WI38 (cell line): ENCODE measurements around the gene LYRM1.

Experiments
- H3K4me3 ChIP-seq: 2 replicates; pipeline ENCODE4 v1.5.1; 2011; ENCODE audit warnings: low read depth, mild to moderate bottlenecking, control low read depth, low read length
- CTCF ChIP-seq: IDR thresholded peaks from 2 replicates; pipeline ENCODE4 v1.5.1; 2012; ENCODE audit warnings: low read depth, mild to moderate bottlenecking, control low read depth, low read length

Gene LYRM1

GRCh38 chr16:20866801-20867200 is 33.8 kb upstream of the LYRM1 start:
- TF ChIP-seq CTCF = no peak
- H3K4me3 ChIP-seq = no peak overlapping the region

- no peak for TF ChIP-seq CTCF
- no peak overlapping the region for H3K4me3 ChIP-seq
These were observed 33.0 kb upstream of the LYRM1 start for GRCh38 chr16:20867585-20867984.

- no peak for TF ChIP-seq CTCF
- H3K4me3 ChIP-seq = no peak overlapping the region
These were observed 31.7 kb upstream of the LYRM1 start for GRCh38 chr16:20868890-20869289.

GRCh38 chr16:20870122-20870820 is 30.3 kb upstream of the LYRM1 start:
- TF ChIP-seq CTCF = no peak
- no peak overlapping the region for H3K4me3 ChIP-seq

- no peak for TF ChIP-seq CTCF
- H3K4me3 ChIP-seq = no peak overlapping the region
These were observed 29.3 kb upstream of the LYRM1 start for GRCh38 chr16:20871258-20871657.

DNA sequence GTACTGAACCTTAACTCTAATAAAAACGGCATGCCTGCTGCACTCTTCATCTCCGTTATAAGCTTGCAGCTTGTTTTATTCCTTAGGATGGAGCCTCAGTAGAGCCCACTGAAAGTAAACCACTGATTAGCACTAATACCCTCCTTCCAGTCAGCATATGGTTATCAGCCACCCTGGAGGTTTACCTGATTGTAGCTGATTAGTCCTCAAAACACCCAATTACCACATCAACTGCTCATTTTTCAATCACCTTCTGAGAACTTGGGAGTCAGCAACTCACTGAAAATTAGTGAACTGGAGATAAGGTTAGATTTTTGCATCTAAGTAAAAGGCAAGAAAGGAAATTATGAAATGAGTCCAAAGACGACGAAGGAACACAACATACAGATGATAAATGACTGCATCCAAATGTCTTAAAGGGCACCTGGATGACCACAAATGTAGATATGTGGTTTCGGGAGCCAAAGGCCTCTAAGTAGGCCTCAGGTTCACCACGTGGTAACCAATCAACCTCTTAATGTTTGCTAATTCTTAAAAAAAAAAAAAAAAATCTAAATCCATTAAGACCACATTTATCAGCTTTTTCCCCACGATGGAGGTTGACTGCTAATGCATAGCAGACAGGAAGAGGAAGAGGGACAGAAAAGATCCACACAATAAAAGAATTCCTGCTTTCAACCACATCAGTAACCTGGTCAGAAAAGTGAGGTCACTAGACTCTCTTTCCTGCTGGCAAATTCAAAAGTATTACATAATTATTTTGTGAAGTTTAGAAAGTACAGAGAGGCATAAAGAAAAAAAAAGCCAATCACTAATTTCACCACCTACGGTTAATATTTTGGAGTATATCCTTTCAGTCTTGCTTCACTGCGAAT is 28.4 kb upstream of the LYRM1 start:
- no peak overlapping the region for H3K4me3 ChIP-seq
- TF ChIP-seq CTCF = no peak

- TF ChIP-seq CTCF = no peak
- no peak overlapping the region for H3K4me3 ChIP-seq
These were observed 27.2 kb upstream of the LYRM1 start for GRCh38 chr16:20873331-20873730.
